Prostate gland (tissue), 2 donors: Measurements from ENCODE around the gene ADAM22. TPM values are rescaled to one million over a fixed set of nuclear protein-coding genes. Genes with fewer than 3 reads are reported as not detected.
A peak's percentile ranks its signal among the peaks of the same experiment; 100 is the strongest.

Experiments
- DNase-seq: peaks from one replicate; pipeline ENCODE4 v3.0.0-alpha.2; 2019; ENCODE audit warnings: low spot score
- H3K27ac ChIP-seq, 2 donors: fragments of 200-600 bp; sonication (generic); 2 replicates each; pipeline ENCODE4 v1.5.1; 2017 to 2019
- H3K27me3 ChIP-seq: fragments of 200-600 bp; sonication (generic); replicated peaks from 2 replicates; pipeline ENCODE4 v1.5.1; 2019; ENCODE audit not compliant: insufficient read depth
- H3K36me3 ChIP-seq, 2 donors: fragments of 200-600 bp; sonication (generic); 1 replicate in 1 of 2; 2 replicates in 1 of 2; pipeline versions ENCODE4 v1.5.1 to v1.8.1; 2017 to 2019
- H3K4me1 ChIP-seq: fragments of 200-600 bp; sonication (generic); replicated peaks from 2 replicates; pipeline ENCODE4 v1.5.1; 2019
- H3K4me3 ChIP-seq, 2 donors: fragments of 200-600 bp; sonication (generic); 2 replicates each; pipeline ENCODE4 v1.5.1; 2017 to 2019
- H3K9me3 ChIP-seq: fragments of 200-600 bp; sonication (generic); 2 replicates; pipeline ENCODE4 v1.5.1; 2017
- POLR2A ChIP-seq: fragments of 450-650 bp; IDR thresholded peaks from one replicate; pipeline ENCODE4 v1.6.1; 2016; ENCODE audit warnings: antibody characterized with exemption, mild to moderate bottlenecking
- POLR2AphosphoS5 ChIP-seq: sonication (generic); formaldehyde crosslinking; IDR thresholded peaks from one replicate; pipeline ENCODE4 v1.6.1; 2017; ENCODE audit warnings: antibody characterized with exemption
- WGBS: methylation state at CpG from one replicate; pipeline ENCODE4 v1.1.5; 2018; 5-methylcytosine and 5-hydroxymethylcytosine counted together
- intact Hi-C: fragments of 100-400 bp; cut with DNase I; formaldehyde crosslinking; loops from one replicate; pipeline ENCODE4 v1.14.2; 2022
- total RNA-seq, 2 donors: library from RNA; depleted of rRNA; stranded (reverse); fragments of >200 nt; gene quantifications; one replicate each; pipeline ENCODE4 v1.1.0, GENCODE V29; 2016
- TF ChIP-seq, protein P1 (sequence below), 4 experiments: fragments of 200-600 bp in 2 of 4; fragments of 450-650 bp in 2 of 4; sonication (generic) in 2 of 4; IDR thresholded peaks; 1 replicate in 3 of 4; 2 replicates in 1 of 4; pipeline ENCODE4 v1.5.1; 2016 to 2019; ENCODE audit warnings: antibody characterized with exemption in 4 of 4, mild to moderate bottlenecking in 2 of 4, moderate library complexity in 2 of 4

The ADAM22 gene
- total RNA-seq, 2 donors from 2014 or later: 8.4 to 8.5 TPM

DNA sequence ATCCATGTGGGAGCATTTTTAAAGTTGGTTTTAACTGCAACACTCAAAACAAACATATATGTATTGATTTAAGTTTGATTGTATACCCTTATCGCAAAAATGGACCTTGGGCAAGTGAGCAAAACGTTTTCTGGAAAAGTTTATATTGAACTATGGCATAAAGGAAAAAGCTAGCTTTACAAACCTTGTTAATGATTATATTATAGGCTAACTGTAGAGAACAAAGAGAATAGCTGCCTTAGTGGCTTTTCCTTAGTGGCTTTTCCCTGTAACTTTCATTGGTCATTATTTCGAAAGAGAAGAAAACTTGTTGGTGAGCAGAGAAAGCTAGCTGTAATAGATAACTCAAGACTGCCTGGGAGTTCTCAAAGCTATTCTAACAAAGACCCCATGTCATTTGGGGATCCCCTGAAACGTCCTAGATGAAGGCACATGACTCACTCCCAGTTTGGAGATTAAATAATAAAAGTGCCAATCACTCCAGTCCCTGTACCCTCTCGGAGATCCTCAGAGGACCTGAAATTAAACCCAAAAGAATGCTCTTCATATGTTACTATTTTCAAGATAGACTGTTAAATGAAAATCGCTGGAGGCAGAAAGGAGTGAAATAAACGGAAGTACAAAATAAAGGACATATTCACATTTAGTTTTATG, 193.7 kb downstream of the ADAM22 start:
- WGBS: 48% methylated on average over 7 of the region's 7 CpGs
- intact Hi-C loops: no loop called here
- Histone ChIP-seq H3K36me3 (no peaks in the 10 kb centered on the region), H3K27ac (no peak overlapping the region), H3K4me3 (no peak overlapping the region), H3K4me1 (no peaks in the 10 kb centered on the region), H3K9me3 (no peaks in the 10 kb centered on the region), H3K27me3 (no peaks in the 10 kb centered on the region)
- DNase-seq: no peak
- TF ChIP-seq POLR2AphosphoS5 (no peak), POLR2A (no peak)
- TF ChIP-seq, protein P1, sequence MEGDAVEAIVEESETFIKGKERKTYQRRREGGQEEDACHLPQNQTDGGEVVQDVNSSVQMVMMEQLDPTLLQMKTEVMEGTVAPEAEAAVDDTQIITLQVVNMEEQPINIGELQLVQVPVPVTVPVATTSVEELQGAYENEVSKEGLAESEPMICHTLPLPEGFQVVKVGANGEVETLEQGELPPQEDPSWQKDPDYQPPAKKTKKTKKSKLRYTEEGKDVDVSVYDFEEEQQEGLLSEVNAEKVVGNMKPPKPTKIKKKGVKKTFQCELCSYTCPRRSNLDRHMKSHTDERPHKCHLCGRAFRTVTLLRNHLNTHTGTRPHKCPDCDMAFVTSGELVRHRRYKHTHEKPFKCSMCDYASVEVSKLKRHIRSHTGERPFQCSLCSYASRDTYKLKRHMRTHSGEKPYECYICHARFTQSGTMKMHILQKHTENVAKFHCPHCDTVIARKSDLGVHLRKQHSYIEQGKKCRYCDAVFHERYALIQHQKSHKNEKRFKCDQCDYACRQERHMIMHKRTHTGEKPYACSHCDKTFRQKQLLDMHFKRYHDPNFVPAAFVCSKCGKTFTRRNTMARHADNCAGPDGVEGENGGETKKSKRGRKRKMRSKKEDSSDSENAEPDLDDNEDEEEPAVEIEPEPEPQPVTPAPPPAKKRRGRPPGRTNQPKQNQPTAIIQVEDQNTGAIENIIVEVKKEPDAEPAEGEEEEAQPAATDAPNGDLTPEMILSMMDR (IDR thresholded peaks at IDR 0.05): no peak

DNA sequence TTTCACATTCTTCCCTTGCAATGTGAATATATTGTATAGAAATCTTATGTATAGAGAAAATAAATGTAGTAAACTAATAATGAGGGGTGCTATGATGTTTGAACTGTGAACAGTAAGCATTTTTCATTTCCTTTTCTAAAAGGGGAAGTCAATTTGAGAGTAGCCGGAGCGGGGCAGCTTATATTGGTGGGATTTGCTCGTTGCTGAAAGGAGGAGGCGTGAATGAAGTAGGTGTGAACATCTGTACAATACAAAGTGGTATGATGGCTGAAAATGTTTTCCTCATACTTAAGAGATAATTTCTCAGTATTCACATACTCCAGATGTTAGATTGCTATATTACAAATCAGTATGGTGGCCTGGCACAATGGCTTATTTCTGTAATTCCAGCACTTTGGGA, 198.7 kb downstream of the ADAM22 start:
- H3K27me3 ChIP-seq: no peaks in the 10 kb centered on the region
- H3K4me1 ChIP-seq: no peaks in the 10 kb centered on the region
- 86% methylated on average over 4 of the region's 4 CpGs for WGBS
- DNase-seq: no peak
- H3K27ac ChIP-seq: no peak overlapping the region
- TF ChIP-seq, protein P1 (IDR thresholded peaks at IDR 0.05): no peak
- TF ChIP-seq POLR2A (no peak), POLR2AphosphoS5 (no peak)
- H3K9me3 ChIP-seq: no peaks in the 10 kb centered on the region
- no peaks in the 10 kb centered on the region for H3K36me3 ChIP-seq
- intact Hi-C loops: no loop called here
- H3K4me3 ChIP-seq: no peak overlapping the region

DNA sequence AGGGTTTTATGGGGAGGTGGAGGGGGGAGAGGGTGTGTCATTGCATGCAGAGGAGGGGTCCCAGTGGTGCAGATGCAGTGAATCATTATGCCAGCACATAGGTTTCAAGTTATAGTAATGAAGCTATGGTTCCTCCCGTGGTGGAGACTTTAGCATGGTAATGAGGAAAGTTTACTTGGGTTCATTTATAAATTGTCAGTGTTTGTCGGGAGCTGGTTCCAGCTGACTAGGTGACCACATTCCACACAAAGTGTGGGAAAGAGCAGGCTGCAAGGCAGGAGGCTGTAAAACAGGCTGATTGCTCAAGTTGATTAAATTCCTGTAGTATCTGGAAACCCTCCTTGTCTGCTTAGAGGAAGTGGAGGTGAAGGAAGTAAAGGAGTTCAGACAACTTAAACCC, 206.9 kb downstream of the ADAM22 start:
- peak; percentile 37 for DNase-seq
- H3K27ac ChIP-seq: no peak overlapping the region
- intact Hi-C loops: no loop called here
- H3K27me3 ChIP-seq: no peaks in the 10 kb centered on the region
- no peak overlapping the region for H3K4me3 ChIP-seq
- H3K4me1 ChIP-seq: no peaks in the 10 kb centered on the region
- no peaks in the 10 kb centered on the region for H3K36me3 ChIP-seq
- TF ChIP-seq POLR2A: no peak
- TF ChIP-seq POLR2AphosphoS5: peak; percentile 60
- no peaks in the 10 kb centered on the region for H3K9me3 ChIP-seq
- WGBS: 14% methylated on average over 2 of the region's 2 CpGs

DNA sequence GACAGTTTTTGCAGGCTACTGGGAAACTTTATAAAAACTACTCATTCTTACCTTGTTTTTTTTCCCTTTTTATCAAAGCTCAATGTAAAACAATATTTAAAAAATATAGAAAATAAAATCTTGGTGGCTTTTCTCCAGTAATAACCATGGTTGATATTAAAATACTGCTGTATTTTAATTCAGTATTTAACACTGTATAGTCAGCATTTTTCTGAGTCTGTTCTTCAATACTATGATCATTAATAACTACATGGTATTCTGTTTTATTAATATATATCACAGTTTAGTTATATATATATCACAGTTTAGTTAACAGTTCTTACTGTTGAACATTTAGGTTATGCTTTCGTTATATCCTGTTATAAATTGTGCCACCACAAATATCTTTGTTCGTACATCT, 207.4 kb downstream of the ADAM22 start:
- DNase-seq: no peak
- 90% methylated on average over 2 of the region's 2 CpGs for WGBS
- intact Hi-C loops: no loop called here
- Histone ChIP-seq H3K27ac (no peak overlapping the region), H3K4me3 (no peak overlapping the region), H3K36me3 (no peaks in the 10 kb centered on the region), H3K4me1 (no peaks in the 10 kb centered on the region), H3K27me3 (no peaks in the 10 kb centered on the region), H3K9me3 (no peaks in the 10 kb centered on the region)
- TF ChIP-seq POLR2A (no peak), POLR2AphosphoS5 (no peak)
- TF ChIP-seq, protein P1 (IDR thresholded peaks at IDR 0.05): no peak

DNA sequence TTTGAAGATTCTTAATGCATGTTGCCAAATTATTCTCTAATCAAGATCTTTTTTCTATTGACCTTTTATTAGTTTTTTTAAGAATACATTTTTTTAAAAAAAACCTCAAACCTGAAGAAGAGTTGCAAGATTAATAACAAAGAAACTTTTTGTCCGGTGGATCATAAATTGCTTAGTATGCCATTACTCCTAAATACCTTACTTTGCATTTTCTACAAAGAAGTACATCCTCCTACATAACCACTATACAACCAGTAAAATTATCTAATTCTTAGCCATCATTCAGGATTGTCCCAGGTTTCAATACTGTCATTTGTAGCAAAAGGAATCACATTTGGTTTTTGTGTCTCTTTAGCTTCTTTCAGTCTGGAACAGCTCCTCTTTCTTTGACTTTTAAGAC, 207.9 kb downstream of the ADAM22 start:
- Histone ChIP-seq H3K9me3 (no peaks in the 10 kb centered on the region), H3K4me1 (no peaks in the 10 kb centered on the region), H3K4me3 (no peak overlapping the region), H3K36me3 (no peaks in the 10 kb centered on the region), H3K27me3 (no peaks in the 10 kb centered on the region), H3K27ac (no peak overlapping the region)
- intact Hi-C loops: no loop called here
- 90% methylated on average over 1 of the region's 1 CpG for WGBS
- no peak for DNase-seq
- TF ChIP-seq POLR2AphosphoS5 (no peak), POLR2A (no peak)
- TF ChIP-seq, protein P1 (IDR thresholded peaks at IDR 0.05): no peak
